SH-SY5Y (cell line): ENCODE data around the gene RNF208.

Experiments
- GATA2 ChIP-seq: IDR thresholded peaks from 2 replicates; pipeline ENCODE4 v1.6.1; 2011; ENCODE audit warnings: mild to moderate bottlenecking, low read depth, low read length
- GATA3 ChIP-seq: IDR thresholded peaks from 2 replicates; pipeline ENCODE4 v1.6.1; 2011; ENCODE audit warnings: low read depth, mild to moderate bottlenecking, low read length, moderate library complexity

GRCh38 chr9:137225699-137226331, 3.8 kb upstream of the RNF208 start:
- no peak for TF ChIP-seq GATA2
- TF ChIP-seq GATA3, result no peak
